Cardiac fibroblast (primary cell): ENCODE data around the gene TSSK2.

ENCODE experiments used
- DNase-seq, 2 donors: peaks; one replicate each; pipeline versions ENCODE4 v3.0.0 to v3.0.0-alpha.2; 2010; ENCODE audit warnings: low read depth in 2 of 2
- H3K4me3 ChIP-seq, 2 donors: replicated peaks in 1 of 2; 1 replicate in 1 of 2; 2 replicates in 1 of 2; pipeline ENCODE4 v1.5.1; 2011; ENCODE audit warnings: low read depth in 2 of 2, low read length in 2 of 2, mild to moderate bottlenecking in 2 of 2, moderate library complexity in 1 of 2
- CTCF ChIP-seq: IDR thresholded peaks from one replicate; pipeline ENCODE4 v1.5.1; 2011; ENCODE audit warnings: low read depth, mild to moderate bottlenecking, low read length, inconsistent platforms

TSSK2 gene

GRCh38 chr22:19128946-19129727 is 2.0 kb upstream of the TSSK2 start:
- TF ChIP-seq CTCF: no peak
- no peak for DNase-seq
- no peak overlapping the region for H3K4me3 ChIP-seq

- DNase-seq: no peak
- no peak overlapping the region for H3K4me3 ChIP-seq
- no peak for TF ChIP-seq CTCF
These were observed 1.2 kb upstream of the TSSK2 start for GRCh38 chr22:19129871-19130270.

GRCh38 chr22:19131685-19132015 is 542 bp downstream of the TSSK2 start:
- no peak for DNase-seq
- no peak overlapping the region for H3K4me3 ChIP-seq

GRCh38 chr22:19132153-19132552 is 1.0 kb downstream of the TSSK2 start:
- no peak for DNase-seq
- no peak for TF ChIP-seq CTCF
- H3K4me3 ChIP-seq: no peak overlapping the region

More at GRCh38 chr22:19131685-19132015, 542 bp downstream of the TSSK2 start:
- no peak for TF ChIP-seq CTCF

- no peak for TF ChIP-seq CTCF
- DNase-seq: no peak
- H3K4me3 ChIP-seq: no peak overlapping the region
These were observed 1.7 kb downstream of the TSSK2 start for GRCh38 chr22:19132693-19133400.

- TF ChIP-seq CTCF: no peak
- DNase-seq: no peak
- H3K4me3 ChIP-seq: no peak overlapping the region
These were observed 2.5 kb downstream of the TSSK2 start for GRCh38 chr22:19133561-19133960.
